GM21367 (cell line): ENCODE data around the gene GABPB1.
A peak's percentile ranks its signal among the peaks of the same experiment; 100 is the strongest.

Experiments
- ATAC-seq: cut with Tn5 transposase; IDR thresholded peaks from one replicate; pipeline ENCODE4 v1.9.1; 2021; ENCODE audit not compliant: unreplicated experiment

Gene GABPB1

DNA sequence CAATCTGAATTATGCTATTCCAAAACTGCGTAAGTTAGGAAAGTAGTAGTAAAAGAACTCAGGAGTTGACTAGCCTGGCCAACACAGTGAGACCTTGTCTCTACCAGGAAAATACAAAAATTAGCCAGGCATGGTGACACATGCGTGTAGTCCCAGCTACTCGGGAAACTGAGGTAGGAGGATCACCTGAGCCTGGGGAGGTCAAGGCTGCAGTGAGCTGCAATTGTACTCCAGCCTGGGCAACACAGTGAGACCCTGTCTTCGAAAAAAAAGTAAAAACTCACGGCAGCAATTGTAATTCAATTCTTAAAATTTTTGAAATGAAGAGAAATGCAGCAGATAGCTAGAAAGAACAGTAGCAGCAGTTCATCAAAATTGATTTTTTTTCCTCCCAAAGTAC, 9.7 kb downstream of the GABPB1 start:
- ATAC-seq: no peak

DNA sequence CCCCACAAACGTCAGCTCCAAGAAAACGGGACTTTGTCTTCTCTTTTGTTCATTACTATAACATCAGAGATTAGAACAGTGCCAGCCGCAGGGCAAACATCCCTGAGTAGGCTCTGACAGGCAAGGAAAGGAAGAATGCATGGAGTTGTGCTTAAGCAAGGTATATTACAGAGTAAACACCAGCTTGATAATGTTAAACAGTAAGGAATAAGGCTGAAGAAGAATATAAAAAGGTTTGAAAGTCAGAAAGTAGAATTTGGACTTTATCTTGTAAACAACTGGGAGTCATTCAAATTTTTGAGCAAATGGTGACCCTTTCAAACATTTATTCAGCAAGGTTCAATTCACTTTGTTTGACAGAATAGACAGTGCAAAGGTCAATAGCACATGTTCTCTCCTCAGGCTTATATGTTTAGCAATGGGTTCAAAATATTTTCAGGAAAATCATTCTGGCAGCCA, 11.0 kb downstream of the GABPB1 start:
- no peak for ATAC-seq

GRCh38 chr15:50341616-50342136, 13.3 kb downstream of the GABPB1 start:
- ATAC-seq: no peak

GRCh38 chr15:50340416-50340815, 14.6 kb downstream of the GABPB1 start:
- ATAC-seq: no peak

- no peak for ATAC-seq
Measured at GRCh38 chr15:50339717-50340116, 15.3 kb downstream of the GABPB1 start.

GRCh38 chr15:50335251-50335650, 19.7 kb downstream of the GABPB1 start:
- no peak for ATAC-seq

DNA sequence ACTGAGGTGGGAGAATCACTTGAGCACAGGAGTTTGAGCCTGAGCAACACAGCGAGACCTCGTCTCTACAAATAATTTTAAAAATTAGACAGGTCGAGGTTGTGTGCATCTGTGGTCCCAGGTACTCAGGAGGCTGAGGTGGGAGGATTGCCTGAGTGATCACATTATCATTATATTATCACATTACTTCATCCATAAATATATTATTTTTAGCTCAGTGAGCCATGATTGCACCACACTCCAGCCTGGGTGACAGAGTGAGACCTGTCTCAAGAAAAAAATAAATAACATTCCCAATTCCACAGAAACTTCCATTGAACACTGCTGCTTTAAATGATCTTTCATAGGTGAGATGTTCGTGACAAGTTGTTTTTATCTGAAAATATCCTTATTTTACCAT, 21.8 kb downstream of the GABPB1 start:
- no peak for ATAC-seq

DNA sequence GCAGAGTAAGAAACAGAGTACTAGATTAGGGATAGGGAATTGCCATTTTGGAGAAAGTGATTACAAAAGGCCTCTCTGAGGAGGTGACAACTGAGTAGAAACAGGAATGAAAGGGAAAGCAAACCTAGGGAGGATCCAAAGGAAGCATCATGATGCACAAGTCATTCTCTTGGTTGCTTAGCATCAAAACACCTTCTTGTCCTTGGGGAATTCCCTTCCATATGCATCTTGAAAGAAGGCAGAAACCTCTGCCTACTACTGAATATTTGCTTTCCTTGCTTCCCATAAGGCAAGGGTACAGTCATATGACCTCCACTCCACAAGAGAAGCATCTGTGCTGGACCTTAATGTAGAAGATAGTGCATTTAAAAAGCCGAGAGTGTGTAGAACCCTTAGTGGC, 24.1 kb downstream of the GABPB1 start:
- ATAC-seq: no peak

DNA sequence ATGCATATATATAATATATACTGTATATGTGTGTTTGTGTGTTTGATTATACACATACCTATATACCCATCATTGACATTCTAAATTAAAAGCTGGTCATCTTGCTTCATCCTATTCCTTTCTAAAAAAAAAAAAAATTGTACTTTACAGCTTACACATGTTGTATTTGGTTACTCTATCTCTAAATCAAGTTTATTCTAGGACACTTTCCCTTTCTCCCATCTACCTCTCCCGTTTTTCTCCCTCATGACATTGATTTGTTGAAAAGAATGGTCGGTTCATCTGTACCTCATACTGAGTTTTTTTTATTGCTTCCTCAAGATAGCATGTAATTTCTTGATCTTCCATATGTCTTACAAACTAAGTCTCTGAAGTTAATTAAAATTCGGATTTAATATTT, 26.9 kb downstream of the GABPB1 start:
- ATAC-seq: no peak

- no peak for ATAC-seq
Measured at GRCh38 chr15:50321680-50322210, 33.3 kb downstream of the GABPB1 start.

GRCh38 chr15:50320504-50320903, 34.5 kb downstream of the GABPB1 start:
- ATAC-seq: no peak

- no peak for ATAC-seq
Measured at GRCh38 chr15:50318697-50319096, 36.3 kb downstream of the GABPB1 start.

DNA sequence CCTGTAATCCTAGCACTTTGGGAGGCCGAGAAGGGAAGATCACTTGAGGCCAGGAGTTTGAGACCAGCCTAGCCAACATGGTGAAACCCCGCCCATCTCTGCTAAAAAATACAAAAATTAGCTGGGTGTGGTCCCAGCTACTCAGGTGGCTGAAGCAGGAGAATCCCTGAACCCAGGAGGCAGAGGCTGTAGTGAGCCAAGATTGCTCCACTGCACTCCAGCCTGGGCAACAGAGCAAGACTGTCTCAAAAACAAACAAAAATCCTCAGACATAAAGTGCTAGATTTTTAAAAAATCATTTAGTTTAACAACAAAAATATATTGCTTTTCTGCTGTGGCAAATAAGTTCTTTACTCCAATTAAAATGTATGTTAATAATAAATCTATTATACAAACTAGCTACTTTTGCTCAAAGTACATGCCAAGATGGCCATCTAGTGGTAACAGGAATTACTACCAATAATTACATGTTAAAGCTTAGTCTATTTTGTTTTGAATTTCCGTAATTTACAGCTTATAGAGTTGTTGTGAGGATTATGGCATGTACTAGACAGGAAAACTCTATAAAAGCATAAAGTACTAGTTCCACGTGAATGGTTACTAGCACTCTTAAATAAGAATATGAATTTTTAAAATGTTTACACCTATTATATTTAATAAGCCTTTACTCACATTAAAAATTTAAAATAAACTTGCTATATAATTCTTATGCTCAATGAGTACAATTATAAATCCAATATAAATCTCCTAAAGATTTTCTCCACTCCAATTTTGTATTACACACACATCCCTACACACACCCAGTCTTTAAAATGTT, 39.0 kb downstream of the GABPB1 start:
- ATAC-seq: no peak

DNA sequence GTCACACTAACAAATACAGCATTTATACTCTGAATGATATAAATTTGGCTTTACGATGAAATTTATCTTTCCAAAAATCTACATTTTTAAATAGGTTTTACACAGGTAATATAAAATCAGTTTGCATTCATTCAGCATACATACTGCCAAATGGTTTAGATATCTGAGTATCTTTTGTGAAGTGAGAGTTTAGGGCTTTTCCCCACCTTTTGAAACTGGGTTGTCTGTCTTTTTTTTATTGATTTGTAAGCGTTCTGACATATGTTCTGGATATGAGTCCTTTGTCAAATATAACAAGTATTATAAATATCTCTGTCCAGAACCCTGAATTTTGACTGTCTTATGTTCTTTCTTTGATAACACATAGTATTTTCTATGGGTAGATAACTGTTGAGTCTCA, 42.4 kb downstream of the GABPB1 start:
- no peak for ATAC-seq

DNA sequence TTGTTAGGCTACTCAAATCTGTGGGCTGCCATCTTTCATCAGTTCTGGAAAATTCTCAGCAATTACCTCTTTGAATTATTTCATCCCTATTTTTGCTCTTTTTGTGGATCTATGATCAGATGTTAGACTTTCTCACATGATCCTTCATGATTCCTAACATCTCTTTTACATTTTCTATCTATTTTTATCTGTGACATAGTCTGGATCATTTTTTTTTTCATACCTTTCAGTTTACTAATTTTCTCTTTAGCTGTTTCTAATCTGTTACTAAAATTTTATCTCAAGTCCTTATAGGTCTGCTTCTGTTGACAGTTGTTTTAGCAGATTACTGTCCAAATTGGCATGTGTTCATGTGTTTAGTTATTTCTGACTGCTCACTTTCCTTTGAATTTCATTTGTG, 47.2 kb downstream of the GABPB1 start:
- ATAC-seq: no peak

GRCh38 chr15:50304836-50305235, 50.2 kb downstream of the GABPB1 start:
- ATAC-seq: no peak

DNA sequence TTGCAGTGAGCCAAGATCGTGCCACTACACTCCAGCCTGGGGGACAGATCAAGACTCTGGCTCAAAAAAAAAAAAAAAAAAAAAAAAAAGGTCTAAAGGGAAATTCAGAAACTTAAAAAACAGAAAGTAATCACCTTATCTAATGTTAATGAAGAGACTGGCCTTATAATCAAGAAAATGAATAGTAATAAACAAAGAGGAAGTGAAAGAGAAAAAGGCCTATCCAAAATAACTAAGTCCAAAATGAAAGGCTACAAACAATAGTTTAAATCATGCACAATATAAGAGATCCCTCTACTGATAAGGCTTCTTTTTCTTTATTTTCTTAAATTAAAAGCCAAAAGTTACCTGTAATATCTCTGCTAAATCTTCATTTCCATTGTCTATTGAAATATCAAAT, 52.4 kb downstream of the GABPB1 start:
- ATAC-seq: peak; percentile 58

- ATAC-seq: no peak
Measured at GRCh38 chr15:50298340-50298739, 56.7 kb downstream of the GABPB1 start.

DNA sequence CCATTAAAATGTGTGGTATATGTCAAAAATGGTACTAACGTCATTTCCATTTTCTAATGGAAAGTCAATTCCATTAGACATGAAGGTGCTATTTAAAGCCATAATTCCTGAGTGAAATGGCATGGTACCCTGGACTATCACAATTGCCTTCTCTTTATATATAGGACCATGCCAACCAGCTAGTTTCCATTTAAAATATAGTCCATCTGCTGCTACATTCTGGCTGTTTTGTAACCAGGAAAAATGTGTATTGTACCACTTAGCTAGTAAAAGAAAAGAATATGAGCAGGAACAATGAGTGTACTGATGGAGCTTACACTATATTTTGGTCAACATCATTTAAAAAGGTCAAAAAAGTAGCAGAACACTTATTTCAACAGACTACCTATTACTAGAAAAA, 59.0 kb downstream of the GABPB1 start:
- ATAC-seq: no peak

GRCh38 chr15:50289749-50290148, 65.2 kb downstream of the GABPB1 start:
- ATAC-seq: no peak

DNA sequence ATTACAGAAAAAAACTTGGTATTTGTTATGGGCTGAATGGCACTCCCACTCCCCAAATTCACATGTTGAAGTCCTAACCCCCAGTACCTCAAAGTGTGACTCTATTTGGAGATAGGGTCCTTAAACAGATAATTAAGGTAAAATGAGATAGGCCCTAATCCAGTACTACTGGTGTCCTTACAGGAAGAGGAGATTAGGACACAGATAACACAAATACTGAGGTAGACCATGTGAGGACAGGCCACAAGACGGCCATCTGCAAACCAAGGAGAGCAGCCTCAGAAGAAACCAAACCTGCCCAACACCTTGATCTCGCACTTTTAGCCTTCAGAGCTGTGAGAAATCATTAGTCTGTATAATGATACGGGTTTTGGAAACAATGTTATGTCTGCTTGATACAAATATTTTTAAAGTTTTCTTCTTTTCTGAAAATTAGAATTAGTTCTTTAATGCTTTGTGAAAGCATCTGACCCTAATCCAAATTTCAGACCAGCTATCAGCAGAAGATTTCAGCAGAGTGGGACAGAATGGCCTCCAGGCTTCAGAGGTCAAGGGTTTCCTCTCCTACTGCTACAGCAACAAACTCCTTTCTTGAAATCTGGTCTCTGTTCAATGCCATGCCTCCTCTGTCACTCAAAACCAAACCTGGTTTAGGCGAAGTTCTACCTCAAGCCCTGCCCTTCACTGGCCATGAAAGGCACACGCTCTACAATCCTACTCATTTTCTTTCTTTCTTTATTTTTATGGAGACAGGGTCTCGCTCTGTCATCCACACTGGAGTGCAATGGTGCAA, 67.5 kb downstream of the GABPB1 start:
- ATAC-seq: no peak

- ATAC-seq: no peak
Measured at GRCh38 chr15:50281427-50281826, 73.6 kb downstream of the GABPB1 start.
